HepG2 (cell line): Measurements from ENCODE around the gene STAT6. TPM values are rescaled to one million over a fixed set of nuclear protein-coding genes. Genes with fewer than 3 reads are reported as not detected.

Source experiments
- ELF1 ChIP-seq: sonication (generic); formaldehyde crosslinking; IDR thresholded peaks from 2 replicates; pipeline ENCODE4 v1.4.0; 2020; ENCODE audit warnings: missing genetic modification reagents
- GABPA ChIP-seq, 2 experiments: IDR thresholded peaks; 2 replicates each; pipeline ENCODE4 v1.6.1; 2011 to 2016; ENCODE audit warnings: low read depth in 2 of 2, low read length in 1 of 2, missing biosample characterization in 1 of 2, missing genetic modification characterization in 1 of 2
- IKZF4 ChIP-seq: sonication (generic); formaldehyde crosslinking; IDR thresholded peaks from 2 replicates; pipeline ENCODE4 v1.5.1; 2020; ENCODE audit warnings: borderline replicate concordance, mild to moderate bottlenecking, low read depth, missing genetic modification reagents; ENCODE audit errors: not compliant biosample characterization
- NFYC ChIP-seq: IDR thresholded peaks from 2 replicates; pipeline ENCODE4 v1.6.1; 2016; ENCODE audit warnings: missing genetic modification reagents, missing compliant biosample characterization
- PCBP1 ChIP-seq: fragments of 200-400 bp; formaldehyde crosslinking; IDR thresholded peaks from 2 replicates; pipeline ENCODE4 v1.6.1; 2017; ENCODE audit warnings: mild to moderate bottlenecking, low read depth, low read length, borderline replicate concordance
- RFX3 ChIP-seq: IDR thresholded peaks from 2 replicates; pipeline ENCODE4 v1.6.1; 2016; ENCODE audit warnings: missing biosample characterization, missing genetic modification reagents
- SMAD3 ChIP-seq: sonication (generic); formaldehyde crosslinking; IDR thresholded peaks from 2 replicates; pipeline ENCODE4 v1.4.0; 2020; ENCODE audit warnings: missing genetic modification reagents
- SOX6 ChIP-seq, 2 experiments: fragments of 450-650 bp in 1 of 2; sonication (generic) in 1 of 2; formaldehyde crosslinking in 1 of 2; IDR thresholded peaks; 2 replicates each; pipeline versions ENCODE4 v1.4.0 to v1.6.1; 2017 to 2020; ENCODE audit warnings: antibody characterized with exemption in 1 of 2, mild to moderate bottlenecking in 1 of 2, missing genetic modification reagents in 1 of 2
- ZNF75D ChIP-seq: sonication (generic); formaldehyde crosslinking; IDR thresholded peaks from 2 replicates; pipeline ENCODE4 v1.8.1; 2023; ENCODE audit warnings: missing genetic modification reagents, mild to moderate bottlenecking, borderline replicate concordance
- ZNF878 ChIP-seq: sonication (generic); formaldehyde crosslinking; IDR thresholded peaks from 2 replicates; pipeline ENCODE4 v1.8.1; 2023; ENCODE audit warnings: mild to moderate bottlenecking, missing genetic modification reagents, moderate library complexity
- polyA plus RNA-seq, 8 experiments: library from polyadenylated mRNA; depleted of rRNA in 3 of 8; stranded (reverse) in 7 of 8; unstranded in 1 of 8; fragments of >200 nt; fragmentation: Illumina TruSeq in 4 of 8; extraction: Trizol in 4 of 8; gene quantifications; 2 replicates each; pipeline versions ENCODE4 v1.2.1 to v1.2.3, GENCODE V29; 2011 to 2016; ENCODE audit warnings: low read depth in 4 of 8, missing spikeins in 1 of 8, mixed read lengths in 1 of 8; ENCODE audit not compliant: insufficient read depth in 1 of 8
- total RNA-seq, 5 experiments: library from RNA; depleted of rRNA; stranded (reverse); fragments of >200 nt; fragmentation: Illumina TruSeq; extraction: Trizol; gene quantifications; 2 replicates each; pipeline ENCODE4 v1.2.3, GENCODE V29; 2016; ENCODE audit warnings: low read depth in 1 of 5
- TF ChIP-seq, protein P1 (sequence below): sonication (generic); formaldehyde crosslinking; IDR thresholded peaks from 2 replicates; pipeline ENCODE4 v1.9.0; 2021; ENCODE audit warnings: missing genetic modification reagents, borderline replicate concordance
- TF ChIP-seq, protein P2 (sequence below): IDR thresholded peaks from 2 replicates; pipeline ENCODE4 v1.6.1; 2018; ENCODE audit warnings: missing genetic modification reagents, mild to moderate bottlenecking, missing compliant biosample characterization
- TF ChIP-seq, protein P3 (sequence below): sonication (generic); formaldehyde crosslinking; IDR thresholded peaks from 2 replicates; pipeline ENCODE4 v1.4.0; 2020; ENCODE audit warnings: missing genetic modification reagents
- TF ChIP-seq, protein P4 (sequence below): sonication (generic); formaldehyde crosslinking; conservative IDR thresholded peaks from 2 replicates; pipeline ENCODE4 v1.8.0; 2022; ENCODE audit warnings: missing genetic modification reagents

The STAT6 gene
- total and polyA plus RNA-seq, 2 of the 13 experiments (the other 11 are each of a cell fraction or from before 2014, with no cell fraction given): 28.0 to 62.2 TPM

DNA sequence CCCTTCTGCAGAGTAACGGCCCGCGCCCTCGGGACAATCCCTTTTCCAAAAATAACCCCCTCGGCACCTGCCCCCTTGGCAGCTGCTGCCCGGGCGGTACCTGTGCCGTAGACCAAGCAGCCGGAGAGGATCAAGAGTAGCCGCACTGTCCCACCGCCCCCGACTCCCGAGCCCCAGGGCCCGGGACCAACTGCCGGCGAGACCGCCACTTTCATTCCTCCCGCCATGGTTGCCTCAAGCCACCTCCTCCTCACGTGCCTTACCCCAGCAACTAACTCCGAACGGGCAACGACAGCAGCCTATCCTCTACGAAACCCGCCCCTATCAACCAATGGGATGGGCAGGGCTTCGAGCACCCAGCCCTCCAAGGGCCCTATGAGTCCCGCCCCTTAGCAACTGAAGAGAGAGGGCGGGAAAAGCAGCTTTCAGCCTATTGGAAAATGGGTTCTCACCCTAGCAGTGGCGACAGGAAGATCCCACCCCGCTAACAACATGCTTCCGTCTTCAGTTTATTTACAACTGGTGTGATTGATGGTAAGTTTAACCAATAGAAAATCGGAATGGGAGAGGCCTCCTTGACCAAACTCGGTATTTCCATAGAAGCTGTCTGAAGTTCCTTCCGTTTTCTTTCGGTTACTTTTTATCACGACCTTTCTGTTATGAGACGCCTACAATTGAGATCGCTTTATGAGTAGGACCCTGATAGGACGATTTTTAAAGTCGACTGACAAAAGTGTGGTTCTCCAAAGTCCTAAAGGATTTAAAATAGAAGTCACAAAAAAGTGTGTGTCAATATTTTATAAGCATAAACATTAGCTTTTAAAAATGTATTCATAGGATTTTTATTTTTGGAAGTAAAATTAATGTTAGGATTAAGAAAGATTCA, 32.4 kb downstream of the STAT6 start, which contains the start of gene NEMP1 (continued):
- TF ChIP-seq GABPA (IDR thresholded peaks at IDR 0.05; ENCODE audit: low read depth, low read length) (peak; percentile 74), GABPA (CRISPR knock-in tag; IDR thresholded peaks at IDR 0.05; ENCODE audit: low read depth) (peak; percentile 97), PCBP1 (peak; percentile 75; the same call in 1 of the 2 replicates), SOX6 (IDR thresholded peaks at IDR 0.05) (no peak), SOX6 (CRISPR knock-in tag; IDR thresholded peaks at IDR 0.05) (no peak; the same call in 1 of the 2 replicates), ZNF75D (CRISPR knock-in tag) (no peak), ELF1 (CRISPR knock-in tag) (peak; percentile 74), ZNF878 (CRISPR knock-in tag) (peak; percentile 96), IKZF4 (CRISPR knock-in tag) (no peak), SMAD3 (CRISPR knock-in tag) (0 out of 2 replicates have a peak, but pooled peaks have one; percentile 53), RFX3 (CRISPR knock-in tag) (peak; percentile 85), NFYC (CRISPR knock-in tag) (peak; percentile 95)
- TF ChIP-seq, protein P1, sequence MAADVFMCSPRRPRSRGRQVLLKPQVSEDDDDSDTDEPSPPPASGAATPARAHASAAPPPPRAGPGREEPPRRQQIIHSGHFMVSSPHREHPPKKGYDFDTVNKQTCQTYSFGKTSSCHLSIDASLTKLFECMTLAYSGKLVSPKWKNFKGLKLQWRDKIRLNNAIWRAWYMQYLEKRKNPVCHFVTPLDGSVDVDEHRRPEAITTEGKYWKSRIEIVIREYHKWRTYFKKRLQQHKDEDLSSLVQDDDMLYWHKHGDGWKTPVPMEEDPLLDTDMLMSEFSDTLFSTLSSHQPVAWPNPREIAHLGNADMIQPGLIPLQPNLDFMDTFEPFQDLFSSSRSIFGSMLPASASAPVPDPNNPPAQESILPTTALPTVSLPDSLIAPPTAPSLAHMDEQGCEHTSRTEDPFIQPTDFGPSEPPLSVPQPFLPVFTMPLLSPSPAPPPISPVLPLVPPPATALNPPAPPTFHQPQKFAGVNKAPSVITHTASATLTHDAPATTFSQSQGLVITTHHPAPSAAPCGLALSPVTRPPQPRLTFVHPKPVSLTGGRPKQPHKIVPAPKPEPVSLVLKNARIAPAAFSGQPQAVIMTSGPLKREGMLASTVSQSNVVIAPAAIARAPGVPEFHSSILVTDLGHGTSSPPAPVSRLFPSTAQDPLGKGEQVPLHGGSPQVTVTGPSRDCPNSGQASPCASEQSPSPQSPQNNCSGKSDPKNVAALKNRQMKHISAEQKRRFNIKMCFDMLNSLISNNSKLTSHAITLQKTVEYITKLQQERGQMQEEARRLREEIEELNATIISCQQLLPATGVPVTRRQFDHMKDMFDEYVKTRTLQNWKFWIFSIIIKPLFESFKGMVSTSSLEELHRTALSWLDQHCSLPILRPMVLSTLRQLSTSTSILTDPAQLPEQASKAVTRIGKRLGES: no peak
- TF ChIP-seq, protein P2, sequence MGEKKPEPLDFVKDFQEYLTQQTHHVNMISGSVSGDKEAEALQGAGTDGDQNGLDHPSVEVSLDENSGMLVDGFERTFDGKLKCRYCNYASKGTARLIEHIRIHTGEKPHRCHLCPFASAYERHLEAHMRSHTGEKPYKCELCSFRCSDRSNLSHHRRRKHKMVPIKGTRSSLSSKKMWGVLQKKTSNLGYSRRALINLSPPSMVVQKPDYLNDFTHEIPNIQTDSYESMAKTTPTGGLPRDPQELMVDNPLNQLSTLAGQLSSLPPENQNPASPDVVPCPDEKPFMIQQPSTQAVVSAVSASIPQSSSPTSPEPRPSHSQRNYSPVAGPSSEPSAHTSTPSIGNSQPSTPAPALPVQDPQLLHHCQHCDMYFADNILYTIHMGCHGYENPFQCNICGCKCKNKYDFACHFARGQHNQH (CRISPR knock-in tag): peak; percentile 77; the same call in 1 of the 2 replicates
- TF ChIP-seq, protein P3, sequence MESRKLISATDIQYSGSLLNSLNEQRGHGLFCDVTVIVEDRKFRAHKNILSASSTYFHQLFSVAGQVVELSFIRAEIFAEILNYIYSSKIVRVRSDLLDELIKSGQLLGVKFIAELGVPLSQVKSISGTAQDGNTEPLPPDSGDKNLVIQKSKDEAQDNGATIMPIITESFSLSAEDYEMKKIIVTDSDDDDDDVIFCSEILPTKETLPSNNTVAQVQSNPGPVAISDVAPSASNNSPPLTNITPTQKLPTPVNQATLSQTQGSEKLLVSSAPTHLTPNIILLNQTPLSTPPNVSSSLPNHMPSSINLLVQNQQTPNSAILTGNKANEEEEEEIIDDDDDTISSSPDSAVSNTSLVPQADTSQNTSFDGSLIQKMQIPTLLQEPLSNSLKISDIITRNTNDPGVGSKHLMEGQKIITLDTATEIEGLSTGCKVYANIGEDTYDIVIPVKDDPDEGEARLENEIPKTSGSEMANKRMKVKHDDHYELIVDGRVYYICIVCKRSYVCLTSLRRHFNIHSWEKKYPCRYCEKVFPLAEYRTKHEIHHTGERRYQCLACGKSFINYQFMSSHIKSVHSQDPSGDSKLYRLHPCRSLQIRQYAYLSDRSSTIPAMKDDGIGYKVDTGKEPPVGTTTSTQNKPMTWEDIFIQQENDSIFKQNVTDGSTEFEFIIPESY (CRISPR knock-in tag): no peak
- TF ChIP-seq, protein P4, sequence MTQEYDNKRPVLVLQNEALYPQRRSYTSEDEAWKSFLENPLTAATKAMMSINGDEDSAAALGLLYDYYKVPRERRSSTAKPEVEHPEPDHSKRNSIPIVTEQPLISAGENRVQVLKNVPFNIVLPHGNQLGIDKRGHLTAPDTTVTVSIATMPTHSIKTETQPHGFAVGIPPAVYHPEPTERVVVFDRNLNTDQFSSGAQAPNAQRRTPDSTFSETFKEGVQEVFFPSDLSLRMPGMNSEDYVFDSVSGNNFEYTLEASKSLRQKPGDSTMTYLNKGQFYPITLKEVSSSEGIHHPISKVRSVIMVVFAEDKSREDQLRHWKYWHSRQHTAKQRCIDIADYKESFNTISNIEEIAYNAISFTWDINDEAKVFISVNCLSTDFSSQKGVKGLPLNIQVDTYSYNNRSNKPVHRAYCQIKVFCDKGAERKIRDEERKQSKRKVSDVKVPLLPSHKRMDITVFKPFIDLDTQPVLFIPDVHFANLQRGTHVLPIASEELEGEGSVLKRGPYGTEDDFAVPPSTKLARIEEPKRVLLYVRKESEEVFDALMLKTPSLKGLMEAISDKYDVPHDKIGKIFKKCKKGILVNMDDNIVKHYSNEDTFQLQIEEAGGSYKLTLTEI (CRISPR knock-in tag): no peak
